ENCODE results near the gene FADD.
"Not testable (repeated sequence)": the region's sequence is repeated elsewhere in the genome, so short reads cannot be mapped to it uniquely, and the experiment has no call there.

Gene FADD

DNA sequence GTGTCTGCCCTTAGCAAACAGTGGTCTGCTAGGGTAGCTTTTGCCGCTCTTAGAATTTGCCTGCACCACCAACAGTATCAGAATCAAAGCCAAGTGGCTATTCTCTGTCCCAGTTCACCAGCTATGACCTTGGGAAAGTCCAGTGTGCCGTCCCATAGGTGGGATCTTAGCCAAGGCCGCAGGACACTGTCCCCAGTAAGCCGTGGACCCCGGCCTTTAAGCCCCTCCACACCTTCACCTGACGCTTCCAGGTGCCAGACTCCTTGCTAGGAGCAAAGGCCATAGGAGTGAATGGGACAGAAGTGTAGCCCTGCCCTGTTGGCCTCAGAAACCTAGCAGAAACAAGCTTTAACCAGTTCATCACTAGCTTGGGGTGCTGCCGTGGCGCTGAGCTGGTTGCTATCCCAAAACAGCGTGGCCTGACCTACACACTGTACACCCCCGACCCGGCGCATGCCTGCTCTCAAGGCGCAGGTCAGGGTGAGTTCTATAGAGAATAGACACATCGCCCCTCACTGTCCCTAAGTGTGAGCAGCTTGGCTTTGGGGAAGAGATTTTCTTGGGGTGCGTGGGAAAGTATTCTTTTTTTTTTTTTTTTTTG lies 4.5 kb downstream of the FADD start:
- Mint-ChIP-seq H3K36me3 (peaks cover 17% of the 10 kb centered on the region), H3K27ac (no peak overlapping the region), H3K27me3 (no peaks in the 10 kb centered on the region), H3K4me3 (no peak overlapping the region), H3K9me3 (no peaks in the 10 kb centered on the region), H3K4me1 (peaks cover 54% of the 10 kb centered on the region)

DNA sequence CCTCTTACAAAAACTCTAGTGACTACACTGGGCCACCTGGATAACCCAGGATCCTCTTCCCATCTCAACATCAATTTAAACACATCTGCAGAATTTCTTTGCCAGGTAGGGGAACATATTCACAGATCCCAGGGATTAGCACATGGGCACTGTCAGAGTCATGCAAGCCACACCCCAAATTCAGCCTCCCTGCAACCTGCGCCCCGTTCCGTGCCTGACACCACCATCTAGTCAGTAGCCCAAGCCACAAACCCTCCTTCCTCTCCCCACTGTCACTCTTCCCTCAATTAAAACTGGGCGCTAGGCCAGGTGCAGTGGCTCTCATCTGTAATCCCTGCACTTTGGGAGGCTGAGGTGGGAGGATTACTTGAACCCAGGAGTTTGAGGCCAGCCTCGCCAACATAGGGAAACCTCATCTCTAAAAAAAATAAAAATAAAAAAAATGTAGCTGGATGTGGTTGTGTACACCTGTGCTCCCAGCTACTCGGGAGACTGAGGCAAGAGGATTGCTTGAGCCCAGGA lies 6.4 kb downstream of the FADD start:
- no peaks in the 10 kb centered on the region for H3K27me3 Mint-ChIP-seq
- no peaks in the 10 kb centered on the region for H3K9me3 Mint-ChIP-seq
- H3K27ac Mint-ChIP-seq: peak overlapping the region; percentile 88
- peaks cover 14% of the 10 kb centered on the region for H3K36me3 Mint-ChIP-seq
- peaks cover 52% of the 10 kb centered on the region for H3K4me1 Mint-ChIP-seq
- no peak overlapping the region for H3K4me3 Mint-ChIP-seq

DNA sequence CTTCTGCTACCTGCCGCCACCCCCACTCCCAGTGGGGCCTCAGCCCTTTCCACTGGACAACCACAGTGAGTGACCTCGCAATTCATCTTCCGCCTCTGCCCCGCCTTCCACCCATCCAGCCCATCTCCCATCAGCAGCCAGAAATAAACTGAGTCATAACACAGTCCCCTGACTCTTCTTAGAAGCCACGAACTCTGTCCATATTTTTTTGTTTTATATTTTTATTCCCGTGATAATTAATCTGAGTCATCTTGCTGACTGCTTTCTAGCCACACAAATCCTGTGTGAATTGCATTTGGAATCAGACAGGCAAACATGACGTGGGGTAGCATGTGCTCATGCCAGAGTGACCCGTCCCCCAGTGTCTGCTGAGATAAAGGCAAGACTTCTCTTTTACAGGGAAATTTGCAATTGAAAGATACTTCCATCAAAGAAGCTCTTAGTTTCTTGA lies 7.0 kb downstream of the FADD start:
- Mint-ChIP-seq H3K36me3 (peaks cover 13% of the 10 kb centered on the region), H3K4me3 (no peak overlapping the region), H3K27me3 (no peaks in the 10 kb centered on the region), H3K4me1 (peaks cover 46% of the 10 kb centered on the region), H3K27ac (peak overlapping the region; percentile 89), H3K9me3 (no peaks in the 10 kb centered on the region)

DNA sequence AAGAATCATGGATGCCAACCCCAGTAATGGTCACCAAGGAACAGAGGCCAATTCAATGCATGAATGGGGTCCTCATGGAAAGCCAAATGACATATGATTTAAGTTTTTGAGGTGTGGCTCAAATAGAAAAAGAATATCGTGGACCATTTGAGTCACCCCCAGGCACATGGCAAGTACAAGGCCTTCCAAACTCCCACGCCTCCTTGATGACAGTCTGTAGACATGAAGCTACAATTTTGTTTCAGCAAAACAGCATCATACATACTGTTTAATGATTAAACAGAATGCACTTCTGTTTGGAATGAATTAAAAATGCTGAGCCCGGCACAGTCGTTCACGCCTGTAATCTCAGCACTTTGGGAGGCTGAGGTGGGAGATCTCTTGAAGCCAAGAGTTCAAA lies 7.4 kb downstream of the FADD start:
- H3K27ac Mint-ChIP-seq: peak overlapping the region; percentile 89
- H3K9me3 Mint-ChIP-seq: no peaks in the 10 kb centered on the region
- H3K4me3 Mint-ChIP-seq: no peak overlapping the region

DNA sequence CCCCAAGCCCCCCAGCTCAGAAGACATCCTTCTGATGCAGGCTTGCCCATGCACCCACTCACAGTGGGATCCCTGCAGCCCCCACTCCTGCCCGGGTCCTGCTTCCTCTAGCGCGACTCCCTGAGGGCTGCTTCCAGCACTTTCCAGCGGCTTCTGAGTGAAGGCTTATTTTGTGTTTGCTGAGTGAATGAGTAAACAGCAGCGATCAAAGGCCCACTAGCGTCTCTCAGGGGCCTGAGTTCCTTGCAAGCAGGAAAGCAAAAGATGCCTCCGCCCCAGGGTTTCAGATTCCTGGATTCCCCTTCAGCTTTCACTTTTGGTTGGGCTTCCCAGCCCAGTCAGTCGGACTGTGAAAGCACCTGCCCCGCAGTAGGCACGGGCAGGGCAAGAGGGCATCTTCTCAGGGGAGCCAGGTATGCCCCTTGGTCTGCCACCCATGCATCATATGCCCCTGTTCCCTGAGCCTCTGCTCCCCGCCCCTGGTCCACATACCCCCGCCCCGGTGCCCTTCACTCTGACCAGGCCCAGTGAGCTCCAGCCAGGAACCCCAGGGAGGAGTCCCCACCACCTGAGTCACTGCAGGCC lies 9.2 kb downstream of the FADD start:
- Mint-ChIP-seq H3K9me3 (no peaks in the 10 kb centered on the region), H3K4me3 (no peak overlapping the region), H3K27ac (no peak overlapping the region)

More for the DNA sequence above, 7.4 kb downstream of the FADD start:
- Mint-ChIP-seq H3K4me1 (peaks cover 42% of the 10 kb centered on the region), H3K27me3 (no peaks in the 10 kb centered on the region), H3K36me3 (peaks cover 12% of the 10 kb centered on the region)

DNA sequence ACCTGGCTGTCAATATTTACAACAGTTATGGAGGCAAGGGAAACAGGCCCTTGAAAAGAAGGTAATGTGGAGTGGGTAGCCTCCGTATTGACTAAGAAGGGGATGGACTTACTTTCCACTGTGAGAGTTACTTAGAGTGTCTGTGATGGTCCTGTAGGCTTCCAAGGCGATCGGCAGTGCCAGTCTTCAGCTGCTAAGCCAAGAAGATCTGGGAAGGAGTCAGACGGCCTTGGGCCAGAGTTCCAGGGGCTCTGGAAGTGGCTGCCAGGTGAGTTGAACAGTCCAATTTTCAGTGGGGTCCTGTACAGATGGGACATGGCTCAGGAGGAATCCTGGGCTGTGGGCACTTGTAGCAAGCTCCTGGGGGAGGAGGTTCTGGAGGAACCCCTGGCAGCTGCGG lies 14.3 kb downstream of the FADD start:
- H3K9me3 Mint-ChIP-seq, H3K27ac Mint-ChIP-seq, H3K27me3 Mint-ChIP-seq, H3K36me3 Mint-ChIP-seq, H3K4me3 Mint-ChIP-seq, H3K4me1 Mint-ChIP-seq: not testable (repeated sequence)

More for the DNA sequence above, 9.2 kb downstream of the FADD start:
- peaks cover 6% of the 10 kb centered on the region for H3K36me3 Mint-ChIP-seq
- peaks cover 26% of the 10 kb centered on the region for H3K4me1 Mint-ChIP-seq
- H3K27me3 Mint-ChIP-seq: no peaks in the 10 kb centered on the region

DNA sequence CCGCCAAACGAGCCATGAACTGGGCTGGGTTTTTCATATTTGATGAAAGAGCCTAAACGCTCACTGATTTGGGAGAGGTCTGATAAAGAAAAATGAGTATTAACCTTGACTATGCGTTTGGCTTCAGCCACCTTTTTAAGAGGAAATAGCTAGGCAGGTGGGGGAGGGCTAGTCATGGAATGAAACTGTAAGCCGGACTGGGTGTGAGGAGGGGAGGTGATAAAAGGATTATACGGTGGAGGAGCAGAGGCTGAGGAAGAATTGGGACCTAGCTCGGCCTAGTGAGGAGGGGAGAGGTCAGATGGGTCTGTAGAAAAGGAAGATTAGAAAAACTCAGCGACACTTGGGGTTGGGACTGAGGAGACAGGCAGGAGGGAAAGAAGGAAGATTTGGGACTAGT lies 15.0 kb downstream of the FADD start:
- H3K4me1 Mint-ChIP-seq, H3K9me3 Mint-ChIP-seq, H3K27ac Mint-ChIP-seq, H3K27me3 Mint-ChIP-seq, H3K4me3 Mint-ChIP-seq, H3K36me3 Mint-ChIP-seq: not testable (repeated sequence)

DNA sequence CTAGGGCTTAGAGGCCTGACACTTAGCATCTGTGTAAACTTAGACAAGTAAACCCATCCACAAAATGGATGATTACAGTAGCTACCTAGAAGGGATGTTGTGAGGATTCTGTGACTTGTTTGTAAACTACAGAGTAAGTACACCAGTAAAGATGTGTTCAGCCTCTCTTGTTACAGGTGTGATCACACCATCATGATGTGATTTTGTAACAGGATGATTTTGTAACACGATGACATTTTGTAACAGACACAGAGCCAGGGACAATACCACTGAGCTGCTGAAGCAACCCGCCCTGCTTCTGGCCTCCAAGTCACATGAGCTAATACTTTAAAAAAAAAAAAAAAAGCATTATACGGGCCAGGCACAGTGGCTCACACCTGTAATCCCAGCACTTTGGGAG lies 17.0 kb downstream of the FADD start:
- H3K27me3 Mint-ChIP-seq: peaks cover 4% of the 10 kb centered on the region
- H3K27ac Mint-ChIP-seq: no peak overlapping the region
- H3K4me3 Mint-ChIP-seq: no peak overlapping the region
- H3K36me3 Mint-ChIP-seq: peaks cover 1% of the 10 kb centered on the region
- H3K4me1 Mint-ChIP-seq: no peaks in the 10 kb centered on the region
- no peaks in the 10 kb centered on the region for H3K9me3 Mint-ChIP-seq

DNA sequence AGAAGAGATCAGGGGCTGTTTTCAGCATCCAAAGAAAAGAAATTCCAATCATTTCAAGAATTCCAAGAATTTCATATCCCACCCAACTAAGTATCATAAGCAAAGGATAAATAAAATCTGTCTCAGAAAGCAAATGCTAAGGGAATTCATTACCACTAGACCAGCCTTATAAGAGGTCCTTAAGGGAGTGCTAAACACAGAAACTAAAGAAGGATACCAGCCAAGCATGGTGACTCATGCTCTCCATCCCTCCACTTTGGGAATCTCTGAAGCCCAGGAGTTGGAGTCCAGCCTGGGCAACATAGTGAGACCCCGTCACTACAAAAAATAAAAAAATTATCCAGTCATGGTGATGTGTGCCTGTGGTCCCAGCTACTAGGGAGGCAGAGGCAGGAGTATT lies 17.8 kb downstream of the FADD start:
- H3K36me3 Mint-ChIP-seq: peaks cover 1% of the 10 kb centered on the region
- peaks cover 4% of the 10 kb centered on the region for H3K27me3 Mint-ChIP-seq
- no peak overlapping the region for H3K4me3 Mint-ChIP-seq
- H3K27ac Mint-ChIP-seq: no peak overlapping the region
- H3K4me1 Mint-ChIP-seq: no peaks in the 10 kb centered on the region
- no peaks in the 10 kb centered on the region for H3K9me3 Mint-ChIP-seq

DNA sequence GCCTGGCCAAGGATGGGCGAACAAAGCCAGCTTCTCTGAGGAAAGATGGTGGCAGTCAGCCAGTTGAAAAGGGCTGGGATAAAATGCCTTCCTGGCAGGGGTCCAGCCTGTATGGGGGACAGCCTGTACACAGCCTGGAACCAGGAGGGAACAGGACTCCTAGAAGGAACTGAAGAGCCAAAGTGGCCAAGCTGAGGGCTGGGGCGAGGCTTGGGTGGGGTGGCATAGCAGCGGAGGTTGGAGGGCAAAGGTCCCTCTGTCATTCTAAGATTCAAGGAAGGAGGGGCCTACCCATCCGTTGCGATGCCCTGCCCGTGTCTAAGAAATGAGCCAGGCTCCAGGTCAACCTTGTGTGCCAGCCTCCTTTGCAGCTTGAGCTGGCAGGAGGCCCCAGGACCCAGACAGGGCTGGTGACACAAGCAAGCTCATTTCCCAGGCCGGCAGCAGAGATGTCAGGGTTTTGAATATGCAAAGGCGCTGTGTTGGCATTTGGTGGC lies 22.6 kb downstream of the FADD start:
- Mint-ChIP-seq H3K9me3 (no peaks in the 10 kb centered on the region), H3K27me3 (no peaks in the 10 kb centered on the region), H3K4me1 (no peaks in the 10 kb centered on the region), H3K36me3 (no peaks in the 10 kb centered on the region), H3K27ac (no peak overlapping the region), H3K4me3 (no peak overlapping the region)

DNA sequence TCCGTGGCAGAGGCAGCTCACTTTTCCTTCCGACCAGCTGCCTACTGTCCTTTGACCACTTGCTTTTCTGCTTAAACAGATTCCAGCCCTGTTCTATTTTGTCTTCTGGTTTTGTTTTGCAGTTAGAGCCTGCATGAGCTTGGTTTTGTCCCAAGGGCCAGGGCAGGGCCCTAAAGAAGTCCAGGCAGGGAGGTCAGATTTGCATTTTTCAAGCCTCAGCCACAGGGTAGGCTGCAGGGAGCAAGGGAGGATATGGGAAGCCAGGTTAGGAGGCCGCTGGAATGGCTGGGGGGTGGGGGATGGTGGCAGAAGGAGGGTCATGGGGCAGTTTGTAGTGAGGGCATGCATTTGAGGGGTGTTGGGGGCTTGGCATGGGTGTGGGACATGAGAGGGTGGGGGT lies 23.1 kb downstream of the FADD start:
- Mint-ChIP-seq H3K27ac (no peak overlapping the region), H3K9me3 (no peaks in the 10 kb centered on the region), H3K27me3 (no peaks in the 10 kb centered on the region), H3K36me3 (no peaks in the 10 kb centered on the region), H3K4me3 (no peak overlapping the region), H3K4me1 (no peaks in the 10 kb centered on the region)

DNA sequence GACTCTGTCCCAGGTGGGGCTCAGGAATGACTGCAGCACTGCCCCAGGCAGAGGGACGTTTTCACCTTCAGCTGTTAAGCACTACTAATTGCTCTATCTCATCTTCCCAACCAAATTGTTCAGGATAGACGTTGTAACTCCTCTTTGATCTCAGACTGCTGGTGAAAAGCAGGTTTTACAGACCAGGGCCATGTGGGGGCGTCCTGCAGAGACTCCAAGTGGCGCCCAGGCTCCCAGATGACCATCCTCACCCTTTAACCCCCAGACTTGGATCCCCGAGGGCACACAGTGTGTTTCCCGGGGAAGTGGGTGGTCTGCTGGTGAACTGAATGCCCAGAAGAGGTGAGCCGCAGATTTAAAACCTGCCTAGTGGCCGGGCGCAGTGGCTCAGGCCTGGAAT lies 23.9 kb downstream of the FADD start:
- Mint-ChIP-seq H3K4me1 (no peaks in the 10 kb centered on the region), H3K36me3 (no peaks in the 10 kb centered on the region), H3K4me3 (no peak overlapping the region), H3K27me3 (no peaks in the 10 kb centered on the region), H3K27ac (no peak overlapping the region), H3K9me3 (no peaks in the 10 kb centered on the region)

DNA sequence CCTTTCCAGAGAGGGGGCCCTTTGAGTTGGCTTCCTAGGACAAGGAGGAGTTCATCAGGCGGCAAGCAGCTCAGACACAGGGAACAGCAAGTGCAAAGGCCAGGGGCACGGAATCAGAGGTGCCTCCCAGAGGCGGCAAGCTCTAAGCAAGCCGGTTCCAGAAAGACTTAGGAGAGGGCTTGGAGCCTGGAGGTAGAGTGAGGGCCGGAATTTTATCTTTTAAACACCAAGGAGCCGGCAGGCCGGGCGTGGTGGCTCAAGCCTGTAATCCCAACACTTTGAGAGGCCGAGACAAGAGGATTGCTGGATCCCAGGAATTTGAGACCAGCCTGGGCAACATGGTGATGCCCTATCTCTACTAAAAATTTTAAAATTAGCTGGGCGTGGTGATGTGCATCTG lies 26.6 kb downstream of the FADD start:
- no peaks in the 10 kb centered on the region for H3K9me3 Mint-ChIP-seq
- H3K27me3 Mint-ChIP-seq: no peaks in the 10 kb centered on the region
- H3K4me1 Mint-ChIP-seq: no peaks in the 10 kb centered on the region
- no peaks in the 10 kb centered on the region for H3K36me3 Mint-ChIP-seq
- no peak overlapping the region for H3K27ac Mint-ChIP-seq
- no peak overlapping the region for H3K4me3 Mint-ChIP-seq

DNA sequence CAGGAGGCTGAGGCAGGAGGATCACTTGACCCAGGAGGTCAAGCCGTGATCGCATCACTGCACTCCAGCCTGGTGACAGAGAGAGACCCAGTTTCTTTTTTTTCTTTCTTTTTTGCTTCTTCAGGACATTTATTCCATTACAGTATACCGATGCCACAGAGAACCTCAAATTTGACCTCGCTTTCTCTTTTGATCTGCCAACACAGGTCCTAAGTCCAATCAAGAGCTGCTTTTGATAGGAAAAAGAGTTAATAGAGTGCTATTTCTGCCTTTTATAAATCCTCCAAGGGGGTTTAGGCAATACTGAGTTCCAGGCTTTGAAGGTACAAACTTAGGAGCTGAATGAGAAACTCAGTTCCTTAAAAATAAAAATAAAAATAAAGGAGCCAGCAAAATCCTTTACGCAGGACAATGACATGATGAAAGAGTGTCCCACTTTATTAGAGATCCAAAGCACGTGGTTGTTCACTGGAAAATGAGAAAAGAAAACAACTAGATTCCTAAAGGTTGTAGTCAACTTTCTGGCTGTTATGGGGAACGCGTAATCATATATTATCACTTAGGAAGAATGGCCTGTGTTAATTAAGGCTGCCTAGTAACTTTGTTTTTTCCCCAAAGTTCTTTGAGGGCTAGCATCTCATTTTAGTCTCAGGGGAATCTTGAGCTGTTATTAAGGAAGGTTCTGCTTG lies 27.2 kb downstream of the FADD start:
- H3K36me3 Mint-ChIP-seq: no peaks in the 10 kb centered on the region
- H3K9me3 Mint-ChIP-seq: no peaks in the 10 kb centered on the region
- no peaks in the 10 kb centered on the region for H3K4me1 Mint-ChIP-seq
- H3K4me3 Mint-ChIP-seq: no peak overlapping the region
- no peaks in the 10 kb centered on the region for H3K27me3 Mint-ChIP-seq
- no peak overlapping the region for H3K27ac Mint-ChIP-seq

DNA sequence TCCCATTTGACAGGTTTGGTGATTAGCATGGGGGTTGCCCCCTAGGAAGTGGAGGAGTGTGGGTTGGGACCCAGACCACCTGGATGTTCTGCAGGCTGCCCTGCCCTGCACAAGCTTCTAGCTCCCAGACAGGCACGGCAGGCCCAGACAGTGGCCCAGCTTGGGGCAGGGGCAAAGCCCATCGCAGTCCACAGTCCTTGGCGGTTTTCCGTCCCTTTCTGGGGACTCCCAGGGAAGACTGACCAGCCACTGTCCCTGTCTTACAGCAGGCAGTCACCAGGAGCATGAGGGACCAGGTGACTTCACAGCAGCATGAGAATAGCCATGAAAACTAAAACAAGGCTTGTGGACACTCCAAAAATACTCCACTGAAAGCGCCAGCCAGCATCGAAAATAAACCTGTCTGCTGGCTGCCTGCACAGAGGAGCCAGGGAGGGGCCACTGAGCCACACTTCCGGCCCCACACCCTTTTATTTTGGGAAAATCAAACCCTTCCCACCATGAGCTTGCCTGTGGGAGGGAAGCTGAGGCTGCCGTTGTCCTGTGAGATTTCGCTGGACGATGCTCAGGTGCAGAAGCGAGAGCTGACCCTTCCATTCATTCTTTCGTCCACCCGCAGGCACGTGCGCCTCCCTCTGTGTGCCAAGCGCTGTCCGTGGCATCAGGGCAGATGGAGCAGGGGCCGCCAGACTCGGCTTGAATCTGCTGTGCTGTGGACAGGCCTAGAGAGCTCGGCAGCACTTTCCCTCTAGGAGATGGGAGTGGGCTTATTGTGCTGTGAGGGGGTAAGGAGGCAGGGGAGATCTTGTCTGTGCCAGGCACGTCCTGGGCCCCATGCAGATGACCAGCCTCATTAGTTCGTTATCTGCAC lies 28.0 kb downstream of the FADD start:
- H3K27ac Mint-ChIP-seq: no peak overlapping the region
- H3K27me3 Mint-ChIP-seq: no peaks in the 10 kb centered on the region
- no peaks in the 10 kb centered on the region for H3K4me1 Mint-ChIP-seq
- no peak overlapping the region for H3K4me3 Mint-ChIP-seq
- H3K36me3 Mint-ChIP-seq: no peaks in the 10 kb centered on the region
- H3K9me3 Mint-ChIP-seq: no peaks in the 10 kb centered on the region

Data from activated naive CD4-positive, alpha-beta T cell treated with anti-CD3 and anti-CD28 coated beads, Interleukin-2, amount 50 U/mL, for 24 hours (primary cell).